ENCODE results near the gene GSTT4.

GRCh38 chr22:24006914-24007214 is 1.6 kb upstream of the GSTT4 start:
- TF ChIP-seq CTCF (conservative IDR thresholded peaks at IDR 0.05): no peak
- TF ChIP-seq ZFX (IDR thresholded peaks at IDR 0.05): no peak
